Stimulated activated CD8-positive, alpha-beta memory T cell treated with anti-CD3 and anti-CD28 coated beads, Interleukin-4, amount 100 ng/mL, for 4 hours (primary cell): ENCODE results near the gene FBXL7.

Source experiments
- DNase-seq, 2 donors: peaks; one replicate each; pipeline ENCODE4 v3.0.0-alpha.2; 2020; ENCODE audit warnings: low read depth in 2 of 2, low spot score in 1 of 2

The FBXL7 gene

DNA sequence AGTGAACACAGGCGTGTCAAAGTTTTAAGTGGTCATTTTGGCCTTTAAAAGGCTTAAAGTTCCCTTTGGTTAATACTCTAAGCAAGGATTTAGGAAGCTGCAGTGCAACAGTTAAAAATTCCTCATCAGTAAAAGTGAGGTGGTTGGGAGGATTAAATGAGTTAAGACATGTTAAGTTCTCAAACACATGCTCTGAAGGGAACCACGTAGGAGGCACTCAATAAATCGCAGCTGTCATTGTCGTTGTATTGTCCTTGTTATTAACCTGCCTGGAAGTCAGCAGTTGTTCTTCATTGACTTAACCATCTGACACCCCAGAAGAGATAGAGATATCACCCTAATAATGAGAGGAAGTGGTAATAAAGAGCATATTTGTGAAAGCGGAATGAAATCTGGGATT lies 432.1 kb downstream of the FBXL7 start:
- DNase-seq = no peak

- no peak for DNase-seq
These were observed 433.6 kb downstream of the FBXL7 start for GRCh38 chr5:15933259-15934207.

DNA sequence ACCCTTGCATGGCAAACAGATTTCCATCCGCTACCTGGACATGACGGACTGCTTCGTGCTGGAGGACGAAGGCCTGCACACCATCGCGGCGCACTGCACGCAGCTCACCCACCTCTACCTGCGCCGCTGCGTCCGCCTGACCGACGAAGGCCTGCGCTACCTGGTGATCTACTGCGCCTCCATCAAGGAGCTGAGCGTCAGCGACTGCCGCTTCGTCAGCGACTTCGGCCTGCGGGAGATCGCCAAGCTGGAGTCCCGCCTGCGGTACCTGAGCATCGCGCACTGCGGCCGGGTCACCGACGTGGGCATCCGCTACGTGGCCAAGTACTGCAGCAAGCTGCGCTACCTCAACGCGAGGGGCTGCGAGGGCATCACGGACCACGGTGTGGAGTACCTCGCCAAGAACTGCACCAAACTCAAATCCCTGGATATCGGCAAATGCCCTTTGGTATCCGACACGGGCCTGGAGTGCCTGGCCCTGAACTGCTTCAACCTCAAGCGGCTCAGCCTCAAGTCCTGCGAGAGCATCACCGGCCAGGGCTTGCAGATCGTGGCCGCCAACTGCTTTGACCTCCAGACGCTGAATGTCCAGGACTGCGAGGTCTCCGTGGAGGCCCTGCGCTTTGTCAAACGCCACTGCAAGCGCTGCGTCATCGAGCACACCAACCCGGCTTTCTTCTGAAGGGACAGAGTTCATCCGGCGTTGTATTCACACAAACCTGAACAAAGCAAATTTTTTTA lies 436.7 kb downstream of the FBXL7 start:
- no peak for DNase-seq

- DNase-seq = no peak
These were observed 437.7 kb downstream of the FBXL7 start for GRCh38 chr5:15937708-15938107.

GRCh38 chr5:15938186-15938585 lies 438.2 kb downstream of the FBXL7 start:
- no peak for DNase-seq

DNA sequence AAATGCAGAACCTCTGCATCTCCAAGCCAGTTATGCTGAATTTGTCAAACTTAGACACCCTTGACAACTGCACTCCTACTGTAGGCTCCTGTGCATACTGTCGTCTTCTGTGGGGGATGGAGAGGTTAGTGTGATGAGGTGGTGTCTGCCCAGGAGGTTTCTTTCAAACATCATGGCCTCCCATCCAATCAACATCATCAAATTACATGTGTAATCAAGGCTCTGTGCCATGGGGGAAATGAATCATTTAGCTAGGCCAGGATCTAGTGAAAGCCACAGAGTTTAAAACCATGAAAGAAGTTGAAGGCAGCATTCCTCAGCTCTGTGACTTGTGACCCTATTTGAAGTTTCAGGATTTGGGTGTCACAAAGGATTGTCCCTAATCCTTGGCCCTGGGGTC lies 439.0 kb downstream of the FBXL7 start:
- DNase-seq = no peak

GRCh38 chr5:15940905-15941304 lies 440.9 kb downstream of the FBXL7 start:
- no peak for DNase-seq

- DNase-seq = no peak
These were observed 443.5 kb downstream of the FBXL7 start for GRCh38 chr5:15943487-15943886.

DNA sequence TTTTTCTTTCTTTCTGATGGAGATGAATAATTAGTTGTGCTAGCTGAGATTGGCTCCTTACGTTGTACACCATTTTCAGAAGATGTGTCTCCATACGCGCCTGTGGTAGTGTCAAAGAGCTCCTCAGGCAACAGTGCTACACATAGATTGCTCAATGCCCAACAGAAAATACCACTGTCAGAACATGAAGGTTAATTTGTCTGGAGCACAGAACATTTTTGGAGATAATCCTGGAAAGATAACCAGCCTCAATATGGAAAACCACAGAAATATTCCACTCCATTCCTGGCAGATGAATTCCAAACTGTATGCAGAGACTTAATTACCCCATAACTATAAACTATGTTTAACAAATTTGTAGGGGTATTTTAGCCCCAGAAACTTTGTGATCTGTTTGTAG lies 446.0 kb downstream of the FBXL7 start:
- DNase-seq = no peak

- DNase-seq = no peak
These were observed 448.2 kb downstream of the FBXL7 start for GRCh38 chr5:15948190-15948589.

DNA sequence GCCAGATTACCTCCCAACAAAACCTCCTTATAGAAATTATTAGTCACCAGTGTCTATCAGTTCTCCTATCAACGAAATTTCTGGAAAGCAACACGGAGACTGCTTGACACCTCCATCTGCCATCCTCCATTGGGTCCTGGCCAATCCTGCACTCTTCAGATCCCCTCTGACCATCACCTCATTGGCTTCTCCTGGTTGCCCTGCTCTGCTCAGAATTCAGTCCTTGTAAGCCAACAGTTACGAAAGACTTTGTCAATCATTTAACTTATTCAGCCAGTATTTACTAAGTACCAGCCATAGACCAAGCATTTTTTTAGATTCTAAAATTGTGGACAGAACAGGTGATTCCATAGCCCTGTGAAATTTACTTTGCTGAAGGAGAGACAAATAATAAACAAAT lies 451.1 kb downstream of the FBXL7 start:
- no peak for DNase-seq

DNA sequence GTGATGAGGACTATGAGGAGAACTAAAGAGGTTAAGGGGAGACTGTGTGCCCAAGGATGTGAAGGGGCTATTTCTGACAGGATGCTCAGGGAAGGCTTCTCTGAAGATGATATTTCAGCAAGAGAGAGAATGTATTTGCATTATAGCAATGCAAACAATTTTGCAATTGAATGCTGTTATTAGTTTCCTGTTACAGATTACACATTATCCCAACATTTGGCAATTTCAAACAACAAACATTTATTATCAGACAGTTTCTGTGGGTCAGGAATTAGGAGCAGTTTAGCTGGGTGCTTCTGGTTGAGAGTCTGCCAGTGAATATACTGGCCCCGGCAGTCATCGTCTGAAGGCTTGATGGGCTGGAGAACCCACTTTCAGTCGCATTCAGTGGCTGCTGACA lies 451.6 kb downstream of the FBXL7 start:
- no peak for DNase-seq

GRCh38 chr5:15956622-15957021 lies 456.6 kb downstream of the FBXL7 start:
- DNase-seq = no peak

DNA sequence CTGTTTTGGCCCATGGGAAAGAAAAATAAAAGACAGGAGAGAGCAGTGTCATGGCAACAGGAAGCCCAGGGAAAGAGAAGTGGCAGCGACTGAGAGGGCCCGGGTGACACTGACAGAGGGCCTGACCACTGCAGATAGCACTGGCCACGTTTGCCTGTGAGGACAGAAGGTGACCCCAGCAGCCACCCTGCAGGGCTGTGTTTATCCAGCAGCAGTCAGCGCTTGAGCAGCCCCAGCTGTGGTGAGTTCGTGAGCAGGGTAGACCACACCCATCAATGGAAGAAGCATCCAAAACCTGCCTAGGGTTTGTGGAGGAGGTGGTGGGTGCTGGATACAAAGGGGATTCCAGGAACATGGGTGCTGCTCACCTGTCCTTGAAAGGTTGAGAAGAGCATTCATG lies 457.1 kb downstream of the FBXL7 start:
- no peak for DNase-seq

DNA sequence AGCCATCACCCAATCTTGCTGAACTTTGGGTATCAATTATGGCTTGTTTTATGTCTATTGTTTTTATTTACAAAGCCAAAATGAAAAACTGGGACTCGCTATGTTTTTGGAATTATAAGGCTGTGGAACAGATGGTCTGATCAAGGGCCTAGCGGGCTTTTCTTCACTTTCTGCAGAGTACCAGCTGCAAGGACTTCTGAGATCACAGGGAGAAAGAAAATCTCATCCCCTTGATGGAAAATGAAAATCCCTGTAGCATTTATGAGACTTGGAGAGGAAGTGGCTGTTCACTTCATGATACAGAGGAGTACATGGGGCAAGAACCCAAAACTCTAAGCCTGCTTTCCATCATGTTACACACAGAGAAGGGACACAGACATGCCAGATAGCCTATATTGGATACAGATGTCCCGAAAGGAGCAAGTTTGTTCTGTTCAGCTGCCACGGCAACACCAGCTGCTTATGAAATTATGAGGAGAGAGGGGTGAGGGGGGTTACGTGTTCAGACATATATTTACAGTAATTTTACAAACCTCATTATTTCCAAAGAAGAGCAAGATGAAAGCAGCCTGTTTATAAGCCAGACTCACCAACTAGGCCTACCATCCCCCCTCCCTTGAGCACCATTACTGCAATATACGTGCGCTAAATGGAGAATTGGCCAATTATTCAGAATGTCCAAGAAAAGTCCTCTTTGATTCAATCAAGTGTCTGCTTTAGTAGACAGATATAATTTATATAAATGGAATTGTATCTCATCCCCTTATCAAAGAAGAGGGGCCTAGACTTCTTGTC lies 459.6 kb downstream of the FBXL7 start:
- DNase-seq = no peak

- no peak for DNase-seq
These were observed 466.2 kb downstream of the FBXL7 start for GRCh38 chr5:15966066-15966640.

- DNase-seq = no peak
These were observed 466.7 kb downstream of the FBXL7 start for GRCh38 chr5:15966651-15967050.

DNA sequence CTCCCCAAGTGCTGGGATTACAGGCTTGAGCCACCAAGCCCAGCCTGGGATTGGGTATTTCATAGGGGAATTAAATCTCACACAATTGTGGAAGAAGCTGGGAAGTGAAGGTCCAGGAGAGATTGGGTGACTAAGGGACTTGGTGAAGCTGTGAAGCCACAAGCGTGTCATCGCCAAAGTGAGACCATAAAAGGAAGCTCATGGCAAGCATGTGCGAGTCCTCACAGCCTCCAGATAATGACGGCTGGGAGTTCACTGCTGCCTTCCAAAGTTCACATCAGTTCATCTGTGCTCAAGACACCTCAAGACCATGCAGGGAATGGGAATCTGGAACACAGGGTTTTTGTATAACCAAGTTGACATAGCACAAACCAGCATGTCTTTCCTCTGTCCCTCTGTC lies 469.0 kb downstream of the FBXL7 start:
- DNase-seq = no peak

DNA sequence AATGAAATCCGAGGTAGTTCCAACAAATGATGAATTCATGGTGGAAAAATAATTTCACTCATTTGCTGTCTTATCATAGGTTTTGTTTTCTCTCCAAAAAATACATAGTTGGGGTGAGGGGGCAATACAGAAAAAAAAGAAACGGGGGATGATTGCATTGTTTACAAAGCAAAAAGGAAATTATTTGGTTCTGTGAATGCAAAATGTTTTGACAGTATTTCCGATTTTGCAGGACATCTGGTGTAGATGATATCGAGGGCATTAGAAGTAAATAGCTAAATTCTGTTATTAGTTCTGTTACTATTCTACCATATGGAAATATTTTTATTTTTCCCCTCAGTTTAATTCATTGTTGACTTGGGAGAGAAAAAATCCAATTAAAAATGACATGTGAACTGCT lies 477.9 kb downstream of the FBXL7 start:
- DNase-seq = no peak

GRCh38 chr5:15980835-15981234 lies 480.9 kb downstream of the FBXL7 start:
- DNase-seq = no peak

DNA sequence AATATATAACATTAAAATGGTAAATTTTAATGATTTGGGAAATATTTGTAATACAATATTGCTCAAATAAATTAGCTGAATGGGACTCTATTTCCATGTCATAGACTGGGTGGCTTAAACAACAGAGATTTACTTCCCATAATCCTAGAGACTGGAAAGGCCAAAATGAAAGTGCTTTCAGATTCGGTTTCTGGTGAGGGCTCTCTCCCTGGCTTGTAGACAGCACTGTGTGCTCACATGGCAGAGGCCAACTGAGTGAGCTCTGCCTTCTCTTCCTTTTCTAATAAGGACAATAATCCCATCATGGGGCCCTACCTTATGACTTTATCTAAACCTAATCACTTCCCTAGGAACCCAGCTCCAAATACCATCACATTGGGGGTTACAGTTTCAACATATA lies 483.4 kb downstream of the FBXL7 start:
- DNase-seq = no peak
